Measurements from ENCODE around the gene KRT78. TPM values are rescaled to one million over a fixed set of nuclear protein-coding genes. Genes with fewer than 3 reads are reported as not detected.

The KRT78 gene
- total RNA-seq, 6 experiments from 2014 or later, result not detected

- no peak for DNase-seq
- WGBS (ENCODE audit: insufficient coverage, low coverage, low lambda C conversion rate, missing lambda C conversion rate), result 73% methylated on average over 4 of the region's 6 CpGs
- Histone ChIP-seq H3K4me1 (no peaks in the 10 kb centered on the region), H3K4me3 (no peak overlapping the region), H3K36me3 (no peaks in the 10 kb centered on the region), H3K27me3 (no peaks in the 10 kb centered on the region), H3K9me3 (no peaks in the 10 kb centered on the region), H3K27ac (no peak overlapping the region)
- intact Hi-C loops (cut with DNase I), result no loop called here
- no peak for ATAC-seq
- TF ChIP-seq POLR2A (IDR thresholded peaks at IDR 0.05) (no peak), CTCF (IDR thresholded peaks at IDR 0.05) (no peak)
These were observed 21.2 kb downstream of the KRT78 start for GRCh38 chr12:52827499-52828090.

GRCh38 chr12:52826611-52827498 lies 21.9 kb downstream of the KRT78 start:
- H3K27ac ChIP-seq, result no peak overlapping the region
- no peak for ATAC-seq
- no peak overlapping the region for H3K4me3 ChIP-seq
- no peaks in the 10 kb centered on the region for H3K9me3 ChIP-seq
- TF ChIP-seq POLR2A (IDR thresholded peaks at IDR 0.05) (no peak), CTCF (IDR thresholded peaks at IDR 0.05) (no peak)
- no peaks in the 10 kb centered on the region for H3K27me3 ChIP-seq
- WGBS (ENCODE audit: insufficient coverage, low coverage, low lambda C conversion rate, missing lambda C conversion rate), result 69% methylated on average over 2 of the region's 11 CpGs
- H3K4me1 ChIP-seq, result no peaks in the 10 kb centered on the region
- no peak for DNase-seq
- intact Hi-C loops (cut with DNase I), result no loop called here
- H3K36me3 ChIP-seq, result no peaks in the 10 kb centered on the region

GRCh38 chr12:52825961-52826360 lies 22.8 kb downstream of the KRT78 start:
- TF ChIP-seq CTCF (IDR thresholded peaks at IDR 0.05) (no peak), POLR2A (IDR thresholded peaks at IDR 0.05) (no peak)
- Histone ChIP-seq H3K4me3 (no peak overlapping the region), H3K27me3 (no peaks in the 10 kb centered on the region), H3K36me3 (no peaks in the 10 kb centered on the region), H3K9me3 (no peaks in the 10 kb centered on the region), H3K4me1 (no peaks in the 10 kb centered on the region), H3K27ac (no peak overlapping the region)
- intact Hi-C loops (cut with DNase I), result no loop called here
- ATAC-seq, result no peak
- 68% methylated on average over 4 of the region's 4 CpGs for WGBS (ENCODE audit: insufficient coverage, low coverage, low lambda C conversion rate, missing lambda C conversion rate)
- DNase-seq, result no peak

GRCh38 chr12:52824741-52825410 lies 23.9 kb downstream of the KRT78 start:
- intact Hi-C loops (cut with DNase I), result no loop called here
- no peaks in the 10 kb centered on the region for H3K36me3 ChIP-seq
- no peak for DNase-seq
- no peak for ATAC-seq
- no peaks in the 10 kb centered on the region for H3K27me3 ChIP-seq
- H3K9me3 ChIP-seq, result no peaks in the 10 kb centered on the region
- no peaks in the 10 kb centered on the region for H3K4me1 ChIP-seq
- 77% methylated on average over 4 of the region's 5 CpGs for WGBS (ENCODE audit: insufficient coverage, low coverage, low lambda C conversion rate, missing lambda C conversion rate)
- H3K27ac ChIP-seq, result no peak overlapping the region
- H3K4me3 ChIP-seq, result no peak overlapping the region
- TF ChIP-seq POLR2A (IDR thresholded peaks at IDR 0.05), result no peak
- no peak for TF ChIP-seq CTCF (IDR thresholded peaks at IDR 0.05)
